ENCODE data around the gene PVALB.

DNA sequence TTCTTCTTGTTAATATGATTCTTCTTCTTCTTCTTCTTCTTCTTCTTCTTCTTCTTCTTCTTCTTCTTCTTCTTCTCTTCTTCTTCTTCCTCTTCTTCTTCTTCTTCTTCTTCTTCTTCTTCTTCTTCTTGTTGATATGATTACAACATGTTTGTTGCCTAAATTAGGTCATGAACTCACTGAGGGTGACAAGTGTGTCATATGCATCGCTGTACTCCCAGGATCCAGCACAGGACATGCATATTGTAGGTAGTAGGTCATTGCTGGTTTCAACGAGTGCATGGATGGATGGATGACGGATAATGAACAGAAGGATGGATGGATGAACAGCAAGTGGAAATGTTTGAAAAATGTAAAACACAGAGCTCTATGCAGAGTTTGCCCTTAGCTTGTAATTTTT lies 14.9 kb upstream of the PVALB start:
- TF ChIP-seq, protein P1, sequence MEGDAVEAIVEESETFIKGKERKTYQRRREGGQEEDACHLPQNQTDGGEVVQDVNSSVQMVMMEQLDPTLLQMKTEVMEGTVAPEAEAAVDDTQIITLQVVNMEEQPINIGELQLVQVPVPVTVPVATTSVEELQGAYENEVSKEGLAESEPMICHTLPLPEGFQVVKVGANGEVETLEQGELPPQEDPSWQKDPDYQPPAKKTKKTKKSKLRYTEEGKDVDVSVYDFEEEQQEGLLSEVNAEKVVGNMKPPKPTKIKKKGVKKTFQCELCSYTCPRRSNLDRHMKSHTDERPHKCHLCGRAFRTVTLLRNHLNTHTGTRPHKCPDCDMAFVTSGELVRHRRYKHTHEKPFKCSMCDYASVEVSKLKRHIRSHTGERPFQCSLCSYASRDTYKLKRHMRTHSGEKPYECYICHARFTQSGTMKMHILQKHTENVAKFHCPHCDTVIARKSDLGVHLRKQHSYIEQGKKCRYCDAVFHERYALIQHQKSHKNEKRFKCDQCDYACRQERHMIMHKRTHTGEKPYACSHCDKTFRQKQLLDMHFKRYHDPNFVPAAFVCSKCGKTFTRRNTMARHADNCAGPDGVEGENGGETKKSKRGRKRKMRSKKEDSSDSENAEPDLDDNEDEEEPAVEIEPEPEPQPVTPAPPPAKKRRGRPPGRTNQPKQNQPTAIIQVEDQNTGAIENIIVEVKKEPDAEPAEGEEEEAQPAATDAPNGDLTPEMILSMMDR (IDR thresholded peaks at IDR 0.05 in 2 of 3, conservative IDR thresholded peaks at IDR 0.05 in 1 of 3; ENCODE audit: borderline replicate concordance in 1 of 3, insufficient read depth in 1 of 3, low read depth in 2 of 3, low read length in 2 of 3) = no peak
- TF ChIP-seq POLR2A (IDR thresholded peaks at IDR 0.05; ENCODE audit: borderline replicate concordance, extremely low read depth, insufficient read depth, insufficient read length) (no peak), SP1 (IDR thresholded peaks at IDR 0.05; ENCODE audit: low read depth) (no peak), ZNF274 (IDR thresholded peaks at IDR 0.05; ENCODE audit: low read depth, low read length) (no peak), YY1 (IDR thresholded peaks at IDR 0.05; ENCODE audit: extremely low read depth, insufficient replicate concordance, low read depth, low read length) (no peak)
- TF ChIP-seq, protein P2, sequence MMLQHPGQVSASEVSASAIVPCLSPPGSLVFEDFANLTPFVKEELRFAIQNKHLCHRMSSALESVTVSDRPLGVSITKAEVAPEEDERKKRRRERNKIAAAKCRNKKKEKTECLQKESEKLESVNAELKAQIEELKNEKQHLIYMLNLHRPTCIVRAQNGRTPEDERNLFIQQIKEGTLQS (IDR thresholded peaks at IDR 0.05) = no peak

Data from HCT116 (cell line).